NCI-H2081 (cell line): ENCODE data around the gene AFAP1L1.

ENCODE experiments used
- DNase-seq, 2 experiments: peaks; one replicate each; lab custom pipeline; 2025; lab: John Stamatoyannopoulos, UW

AFAP1L1 gene

DNA sequence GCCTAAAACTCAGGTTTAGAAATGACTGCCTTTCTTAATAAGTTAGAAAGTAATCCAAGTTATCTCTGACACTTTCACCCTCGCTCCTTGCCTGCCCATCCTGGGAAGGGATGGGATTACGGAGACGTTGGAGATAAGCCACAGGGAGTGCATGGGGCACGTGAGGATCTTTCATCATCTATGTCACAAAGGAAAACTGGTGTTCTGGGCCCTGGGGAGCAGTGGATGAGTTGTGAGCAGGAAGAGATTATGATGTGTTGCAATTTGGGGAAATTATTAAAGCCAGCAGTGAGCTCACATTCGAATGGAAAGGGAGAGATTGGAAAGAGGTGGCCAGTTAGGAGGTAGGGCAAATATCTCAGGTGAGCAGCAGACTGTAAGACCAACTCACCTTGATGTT is 12.8 kb downstream of the AFAP1L1 start:
- no peak for DNase-seq

- no peak for DNase-seq
Observed at GRCh38 chr5:149285153-149285552, 13.5 kb downstream of the AFAP1L1 start.

DNA sequence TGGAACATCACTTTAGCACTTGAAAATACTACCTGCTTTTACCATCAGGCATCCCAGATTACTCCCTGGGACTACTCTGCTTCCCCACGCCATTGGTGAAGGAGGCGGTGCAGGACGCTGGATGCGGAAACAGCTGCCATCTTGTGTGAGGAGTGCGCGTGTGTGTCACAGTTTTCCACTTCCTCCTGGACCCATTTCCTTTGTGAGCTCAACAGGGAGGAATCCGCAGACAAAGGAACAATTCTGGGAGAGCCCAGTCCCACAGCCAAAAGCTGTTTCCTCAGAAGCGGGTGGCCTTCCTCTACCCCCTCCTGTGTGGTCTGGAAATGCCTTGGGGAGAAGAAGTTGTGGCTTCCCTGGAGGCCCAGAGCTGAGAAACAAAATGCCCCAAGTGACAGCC is 16.8 kb downstream of the AFAP1L1 start:
- DNase-seq, result no peak

GRCh38 chr5:149289301-149289700 is 17.6 kb downstream of the AFAP1L1 start:
- no peak for DNase-seq

- no peak for DNase-seq
Observed at GRCh38 chr5:149294872-149295829, 23.5 kb downstream of the AFAP1L1 start.

GRCh38 chr5:149297340-149298025 is 25.8 kb downstream of the AFAP1L1 start:
- no peak for DNase-seq

- no peak for DNase-seq
Observed at GRCh38 chr5:149298163-149298562, 26.5 kb downstream of the AFAP1L1 start.

DNA sequence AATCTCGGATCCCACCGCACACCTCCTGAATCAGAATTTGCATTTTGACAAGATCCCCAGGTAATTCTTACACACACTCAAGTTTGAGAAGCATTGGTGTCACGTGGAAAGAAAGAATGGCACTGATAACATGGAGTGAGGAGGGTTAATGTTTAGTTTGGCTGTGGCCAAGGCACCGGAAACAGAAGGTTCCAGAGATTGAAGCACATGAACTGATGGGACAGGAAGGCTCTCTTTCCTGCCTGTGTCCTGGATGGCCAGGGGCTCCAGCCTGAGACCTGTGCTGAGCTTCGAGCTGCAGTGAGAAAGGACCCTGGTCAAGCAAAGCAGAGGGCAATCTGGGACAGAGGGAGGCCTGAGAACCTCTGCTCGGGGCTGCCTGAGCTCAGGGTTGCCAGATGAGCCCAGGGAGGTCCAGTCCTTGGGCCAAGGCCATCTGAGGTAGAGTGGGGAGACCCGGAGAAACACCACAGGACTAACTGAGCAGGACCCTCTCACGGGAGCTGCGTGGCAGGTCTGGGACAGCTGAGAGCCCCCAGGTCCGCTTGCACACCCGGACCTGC is 27.3 kb downstream of the AFAP1L1 start:
- no peak for DNase-seq

DNA sequence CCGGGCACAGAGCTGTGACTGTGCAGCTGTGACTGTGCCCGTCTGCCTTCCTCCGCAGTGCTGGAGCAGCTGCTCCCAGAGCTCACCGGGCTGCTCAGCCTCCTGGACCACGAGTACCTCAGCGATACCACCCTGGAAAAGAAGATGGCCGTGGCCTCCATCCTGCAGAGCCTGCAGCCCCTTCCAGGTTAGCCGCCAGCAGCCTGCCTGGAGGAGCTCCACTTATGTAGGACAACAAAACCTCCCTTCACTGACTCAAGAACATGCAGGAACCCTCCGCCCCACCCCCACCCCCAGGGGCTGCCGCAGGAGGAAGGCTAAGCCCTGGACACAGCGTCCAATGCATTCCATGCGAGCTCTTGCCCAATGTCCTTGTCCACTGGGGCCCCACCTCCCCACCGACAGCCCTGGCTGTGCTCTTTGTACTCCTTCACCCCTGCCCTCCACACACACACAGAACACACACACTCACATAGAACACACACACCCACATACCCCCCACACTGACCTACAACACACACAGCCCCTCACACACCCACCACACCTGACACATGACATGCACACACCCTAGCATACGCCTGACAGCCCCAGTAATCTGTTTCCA is 27.9 kb downstream of the AFAP1L1 start:
- DNase-seq, result no peak

- no peak for DNase-seq
Observed at GRCh38 chr5:149300441-149300840, 28.8 kb downstream of the AFAP1L1 start.

- no peak for DNase-seq
Observed at GRCh38 chr5:149301049-149301743, 29.5 kb downstream of the AFAP1L1 start.

- no peak for DNase-seq
Observed at GRCh38 chr5:149301744-149302380, 30.2 kb downstream of the AFAP1L1 start.

- no peak for DNase-seq
Observed at GRCh38 chr5:149302641-149303040, 31.0 kb downstream of the AFAP1L1 start.

DNA sequence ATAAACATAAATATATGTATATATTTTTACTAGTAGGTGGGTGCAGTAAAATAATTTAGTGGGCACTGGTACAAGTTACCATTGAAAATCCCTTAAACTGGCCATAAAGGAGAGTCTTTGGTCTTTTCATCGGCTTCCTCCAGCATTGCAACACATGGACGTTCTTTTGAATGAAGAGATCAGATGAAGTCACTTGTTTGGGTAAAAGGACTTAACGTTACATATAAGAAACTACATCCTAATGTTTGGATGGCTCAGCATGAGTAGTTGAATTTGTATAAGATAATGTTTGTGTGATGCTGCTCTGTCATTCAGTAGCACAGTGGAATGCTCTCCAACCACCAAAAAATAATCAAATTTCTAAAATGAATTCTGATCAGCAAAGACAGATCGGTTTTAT is 31.6 kb downstream of the AFAP1L1 start:
- no peak for DNase-seq

DNA sequence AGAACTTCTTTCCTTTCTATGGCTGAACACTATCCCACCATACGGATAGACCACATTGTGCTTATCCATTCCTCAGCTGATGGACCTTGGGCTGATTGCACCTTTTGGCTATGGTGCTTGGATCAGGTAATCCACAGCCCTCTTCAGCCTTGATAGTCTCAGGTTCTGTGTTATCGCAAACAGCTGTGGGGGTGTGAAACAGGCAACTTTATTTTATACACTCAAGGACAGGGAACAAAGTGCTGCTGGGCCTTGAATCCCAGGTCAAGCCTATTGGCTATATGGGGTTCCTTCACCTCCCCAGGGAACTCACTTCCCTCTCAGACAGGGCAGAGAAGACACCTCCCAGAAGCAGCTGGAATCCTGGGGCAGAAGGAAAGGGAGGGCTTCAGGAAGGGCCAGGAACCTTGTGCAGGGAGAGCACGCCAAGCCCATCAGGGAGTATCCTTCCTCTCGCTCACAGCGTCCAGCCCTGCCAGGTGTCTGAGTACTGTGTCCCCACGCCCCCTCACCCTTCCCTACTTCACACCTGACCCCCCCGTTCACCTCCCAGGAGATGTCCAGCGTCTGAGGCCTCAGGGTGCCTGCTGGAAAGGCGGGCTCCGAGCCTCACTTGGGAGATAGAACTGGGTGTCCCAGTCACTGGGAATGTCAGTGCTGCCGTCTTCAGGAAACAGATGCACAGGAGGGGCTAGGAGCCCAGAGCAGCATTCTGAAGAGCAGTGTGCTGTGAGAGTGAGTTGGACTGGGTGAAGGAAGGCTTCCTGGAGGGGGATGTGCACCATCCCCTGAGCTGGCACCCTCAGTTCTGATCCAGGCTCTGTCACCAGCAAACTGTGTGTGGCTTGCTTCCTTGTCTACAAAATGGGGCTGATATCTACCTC is 32.8 kb downstream of the AFAP1L1 start:
- DNase-seq, result no peak

GRCh38 chr5:149309354-149309753 is 37.7 kb downstream of the AFAP1L1 start:
- no peak for DNase-seq

DNA sequence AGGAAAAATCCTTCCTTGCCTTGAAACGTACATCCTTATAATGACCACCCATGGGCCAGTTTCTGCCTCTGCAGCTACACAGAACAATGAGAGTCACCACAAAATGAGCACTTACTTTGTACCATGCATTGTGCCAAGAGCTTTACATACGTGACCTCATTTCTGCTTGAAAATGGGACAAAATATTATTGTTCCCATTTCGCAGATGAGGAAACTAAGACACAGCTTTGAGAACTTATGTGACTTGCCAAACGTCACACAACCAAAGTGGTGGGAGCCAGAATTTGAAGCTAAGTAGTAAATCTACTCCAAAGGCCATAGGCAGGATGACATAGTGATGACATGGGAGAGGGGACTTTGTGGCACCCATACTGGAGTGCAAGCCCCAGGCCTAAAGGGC is 38.8 kb downstream of the AFAP1L1 start:
- no peak for DNase-seq

GRCh38 chr5:149310947-149311658 is 39.4 kb downstream of the AFAP1L1 start:
- no peak for DNase-seq

DNA sequence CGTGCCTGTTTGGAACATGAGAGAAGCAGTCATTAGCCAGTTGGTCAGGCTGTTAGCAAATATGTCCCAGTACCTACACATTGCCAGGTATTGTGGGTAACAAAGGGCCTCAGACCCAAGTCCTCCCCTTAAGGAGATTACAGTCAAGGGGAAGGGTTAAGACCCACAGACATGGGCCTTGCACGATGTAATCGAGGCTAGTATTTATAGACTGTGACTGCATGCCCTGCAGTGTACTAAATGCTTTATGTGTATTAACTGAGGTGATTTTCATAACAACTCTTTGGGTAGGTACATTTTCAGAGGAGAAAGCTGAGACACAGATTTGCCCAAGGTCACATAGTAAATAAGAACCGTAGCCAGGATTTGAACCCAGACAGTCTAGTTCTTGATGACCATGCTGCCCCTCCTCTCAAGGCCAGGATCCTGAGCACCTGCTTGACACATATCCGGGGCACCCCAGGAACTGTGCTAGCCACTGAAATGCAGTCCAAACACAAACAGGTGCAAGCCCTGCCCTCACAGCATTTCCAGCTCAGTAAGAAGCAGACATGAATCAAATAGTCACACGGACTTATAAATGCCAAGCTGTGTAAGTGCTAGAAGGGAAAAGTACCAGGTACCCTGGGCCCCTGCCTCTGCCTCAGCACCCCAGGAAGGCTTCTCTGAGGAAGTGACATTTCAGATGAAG is 41.6 kb downstream of the AFAP1L1 start:
- DNase-seq, result peak in 1 of 2 experiments; percentile 32
